H9 (cell line): ENCODE results near the gene LENG9. TPM values are rescaled to one million over a fixed set of nuclear protein-coding genes. Genes with fewer than 3 reads are reported as not detected.

Experiments
- DNase-seq: peaks from one replicate; pipeline ENCODE4 v3.0.0-alpha.2; 2017
- H2AFZ ChIP-seq: one replicate; pipeline ENCODE4 v1.6.1; 2013; ENCODE audit warnings: mild to moderate bottlenecking, low read length, control low read depth, moderate library complexity
- H2AK5ac ChIP-seq: 2 replicates; pipeline ENCODE4 v1.6.1; 2013; ENCODE audit warnings: low read length, control low read depth, mixed read lengths; ENCODE audit not compliant: insufficient read length
- H2BK120ac ChIP-seq: one replicate; pipeline ENCODE4 v1.6.1; 2013; ENCODE audit warnings: low read depth, mild to moderate bottlenecking, low read length, control low read depth, inconsistent platforms; ENCODE audit not compliant: poor library complexity, severe bottlenecking
- H2BK12ac ChIP-seq: 2 replicates; pipeline ENCODE4 v1.6.1; 2013; ENCODE audit warnings: low read length, control low read depth, mixed read lengths, low read depth; ENCODE audit not compliant: insufficient read length
- H2BK15ac ChIP-seq: 2 replicates; pipeline ENCODE4 v1.6.1; 2013; ENCODE audit warnings: low read depth, low read length, control low read depth
- H2BK20ac ChIP-seq: one replicate; pipeline ENCODE4 v1.6.1; 2013; ENCODE audit warnings: low read depth, mild to moderate bottlenecking, low read length, control low read depth, inconsistent platforms; ENCODE audit not compliant: poor library complexity, severe bottlenecking
- H2BK5ac ChIP-seq: 2 replicates; pipeline ENCODE4 v1.6.1; 2013; ENCODE audit warnings: low read length, control low read depth, mixed read lengths; ENCODE audit not compliant: insufficient read length
- H3K14ac ChIP-seq: 2 replicates; pipeline ENCODE4 v1.6.1; 2013; ENCODE audit warnings: low read length, control low read depth; ENCODE audit not compliant: insufficient read depth
- H3K18ac ChIP-seq: 2 replicates; pipeline ENCODE4 v1.6.1; 2013; ENCODE audit warnings: low read depth, mild to moderate bottlenecking, mixed read lengths, low read length, control low read depth; ENCODE audit not compliant: insufficient read length
- H3K23ac ChIP-seq: 2 replicates; pipeline ENCODE4 v1.6.1; 2013; ENCODE audit warnings: low read length, control low read depth, mixed read lengths, low read depth; ENCODE audit not compliant: insufficient read length
- H3K23me2 ChIP-seq: 2 replicates; pipeline ENCODE4 v1.6.1; 2013; ENCODE audit warnings: low read depth, mild to moderate bottlenecking, mixed read lengths, low read length, control low read depth; ENCODE audit not compliant: insufficient read length, poor library complexity, severe bottlenecking
- H3K27ac ChIP-seq: 2 replicates; pipeline ENCODE4 v1.5.1; 2013; ENCODE audit warnings: low read length, control low read depth, mixed read lengths, low read depth; ENCODE audit not compliant: insufficient read length
- H3K27me3 ChIP-seq: 2 replicates; pipeline ENCODE4 v1.6.1; 2013; ENCODE audit warnings: low read length, control low read depth, inconsistent platforms; ENCODE audit not compliant: insufficient read depth
- H3K4ac ChIP-seq: 2 replicates; pipeline ENCODE4 v1.6.1; 2013; ENCODE audit warnings: low read depth, mild to moderate bottlenecking, control low read depth, inconsistent platforms, low read length, moderate library complexity
- H3K4me1 ChIP-seq: 2 replicates; pipeline ENCODE4 v1.6.1; 2013; ENCODE audit warnings: low read length, control low read depth, inconsistent platforms; ENCODE audit not compliant: insufficient read depth
- H3K4me2 ChIP-seq: 2 replicates; pipeline ENCODE4 v1.6.1; 2013; ENCODE audit warnings: low read length, control low read depth, mixed read lengths; ENCODE audit not compliant: insufficient read length, insufficient read depth
- H3K56ac ChIP-seq: 2 replicates; pipeline ENCODE4 v1.6.1; 2013; ENCODE audit warnings: low read depth, mild to moderate bottlenecking, mixed read lengths, low read length, control low read depth; ENCODE audit not compliant: insufficient read length
- H3K79me1 ChIP-seq: 2 replicates; pipeline ENCODE4 v1.6.1; 2013; ENCODE audit warnings: low read depth, mild to moderate bottlenecking, moderate library complexity, low read length, control low read depth, inconsistent platforms; ENCODE audit not compliant: insufficient read depth, poor library complexity, severe bottlenecking
- H3K79me2 ChIP-seq: 2 replicates; pipeline ENCODE4 v1.6.1; 2013; ENCODE audit warnings: low read length, control low read depth, inconsistent platforms; ENCODE audit not compliant: insufficient read depth
- H3K9ac ChIP-seq: 2 replicates; pipeline ENCODE4 v1.6.1; 2013; ENCODE audit warnings: low read length, control low read depth, mixed read lengths; ENCODE audit not compliant: insufficient read length; ENCODE audit errors: extremely low read depth
- H3K9me3 ChIP-seq: one replicate; pipeline ENCODE4 v1.6.1; 2013; ENCODE audit warnings: low read depth, low read length, inconsistent platforms; ENCODE audit not compliant: control insufficient read depth
- H3T11ph ChIP-seq: one replicate; pipeline ENCODE4 v1.6.1; 2013; ENCODE audit warnings: mild to moderate bottlenecking, low read length, control low read depth, inconsistent platforms
- H4K20me1 ChIP-seq: one replicate; pipeline ENCODE4 v1.6.1; 2013; ENCODE audit not compliant: control insufficient read depth, insufficient read length, insufficient read depth
- H4K5ac ChIP-seq: 2 replicates; pipeline ENCODE4 v1.6.1; 2013; ENCODE audit warnings: low read depth, mild to moderate bottlenecking, mixed read lengths, low read length, control low read depth; ENCODE audit not compliant: insufficient read length
- H4K8ac ChIP-seq: replicated peaks from 2 replicates; pipeline ENCODE4 v1.6.1; 2013; ENCODE audit warnings: low read length, control low read depth, mixed read lengths, low read depth; ENCODE audit not compliant: insufficient read length
- H4K91ac ChIP-seq: 2 replicates; pipeline ENCODE4 v1.6.1; 2013; ENCODE audit warnings: low read depth, mild to moderate bottlenecking, moderate library complexity, mixed read lengths, low read length, control low read depth; ENCODE audit not compliant: insufficient read length
- H3K27ac Mint-ChIP-seq, 3 experiments: 2 replicates in 2 of 3; 3 replicates in 1 of 3; pipeline ENCODE4 v1.8.0; 2020 to 2021; ENCODE audit warnings: mixed read lengths in 3 of 3, mild to moderate bottlenecking in 1 of 3, moderate library complexity in 1 of 3
- H3K27me3 Mint-ChIP-seq: 2 replicates; pipeline ENCODE4 v1.8.0; 2021; ENCODE audit warnings: low read depth, mild to moderate bottlenecking, moderate library complexity, mixed read lengths
- H3K36me3 Mint-ChIP-seq, 3 experiments: 2 replicates in 2 of 3; 3 replicates in 1 of 3; pipeline ENCODE4 v1.8.0; 2020 to 2021; ENCODE audit warnings: low read depth in 3 of 3, mixed read lengths in 3 of 3; ENCODE audit not compliant: insufficient read depth in 1 of 3
- H3K4me1 Mint-ChIP-seq, 2 experiments: 2 replicates each; pipeline ENCODE4 v1.8.0; 2020; ENCODE audit warnings: mixed read lengths in 2 of 2
- H3K4me3 Mint-ChIP-seq, 2 experiments: 2 replicates in 1 of 2; 3 replicates in 1 of 2; pipeline ENCODE4 v1.8.0; 2020 to 2021; ENCODE audit warnings: mild to moderate bottlenecking in 2 of 2, mixed read lengths in 2 of 2, moderate library complexity in 1 of 2
- H3K9me3 Mint-ChIP-seq, 2 experiments: 2 replicates in 1 of 2; 3 replicates in 1 of 2; pipeline ENCODE4 v1.8.0; 2020; ENCODE audit warnings: mild to moderate bottlenecking in 2 of 2, mixed read lengths in 2 of 2, moderate library complexity in 1 of 2
- CTCF ChIP-seq: fragments of 200-600 bp; sonication (generic); conservative IDR thresholded peaks from 3 replicates; pipeline ENCODE4 v1.8.0; 2021; ENCODE audit warnings: antibody characterized with exemption, mild to moderate bottlenecking
- WGBS: extraction: QIAGEN DNeasy Blood & Tissue Kit; methylation state at CpG from one replicate; pipeline ENCODE4 v1.1.7; 2013; ENCODE audit warnings: missing lambda C conversion rate, low lambda C conversion rate, mixed read lengths; ENCODE audit not compliant: insufficient read length; ENCODE audit errors: extremely low coverage; 5-methylcytosine and 5-hydroxymethylcytosine counted together
- total RNA-seq: library from RNA; stranded (reverse); gene quantifications from 2 replicates; pipeline ENCODE4 v1.2.1, GENCODE V29; 2021

The LENG9 gene
- total RNA-seq, 1 experiment from 2014 or later = 3.8 TPM

GRCh38 chr19:54484451-54484850 is 20.9 kb upstream of the LENG9 start:
- Histone ChIP-seq H3K23me2 (no peaks in the 10 kb centered on the region), H3K27ac (no peak overlapping the region), H2BK12ac (no peak overlapping the region), H2BK5ac (no peak overlapping the region), H3K9me3 (peaks cover 5% of the 10 kb centered on the region), H2AK5ac (no peak overlapping the region), H3K23ac (no peak overlapping the region), H3K79me1 (no peaks in the 10 kb centered on the region), H4K5ac (no peak overlapping the region), H3K27me3 (no peaks in the 10 kb centered on the region), H3K18ac (no peak overlapping the region), H3T11ph (no peak overlapping the region), H4K8ac (no peak overlapping the region), H3K14ac (no peak overlapping the region), H3K4me2 (no peak overlapping the region), H3K56ac (no peak overlapping the region), H3K79me2 (no peaks in the 10 kb centered on the region), H3K4me1 (no peaks in the 10 kb centered on the region), H2AFZ (no peak overlapping the region), H4K20me1 (no peaks in the 10 kb centered on the region), H3K9ac (no peak overlapping the region), H2BK120ac (no peak overlapping the region), H3K4ac (no peak overlapping the region), H4K91ac (no peak overlapping the region), H2BK15ac (no peak overlapping the region), H2BK20ac (no peak overlapping the region)
- H3K4me1 Mint-ChIP-seq = peaks cover 0 to 5% of the 10 kb centered on the region in 2 experiments; a peak in 2 of 4 replicates
- H3K27ac Mint-ChIP-seq = no peak overlapping the region
- H3K36me3 Mint-ChIP-seq = peaks cover 0 to 5% (median 0%) of the 10 kb centered on the region in 3 experiments; a peak in 1 of 7 replicates
- no peak for TF ChIP-seq CTCF
- H3K27me3 Mint-ChIP-seq = peaks cover 7% of the 10 kb centered on the region
- WGBS = no CpG with 5 or more reads among the region's 10 CpGs
- DNase-seq = no peak
- no peak overlapping the region for H3K4me3 Mint-ChIP-seq
- H3K9me3 Mint-ChIP-seq = peaks cover 17 to 62% of the 10 kb centered on the region in 2 experiments
